ENCODE results near the gene HK3. TPM values are rescaled to one million over a fixed set of nuclear protein-coding genes. Genes with fewer than 3 reads are reported as not detected.

The HK3 gene
- total and polyA plus RNA-seq, 3 experiments from 2014 or later: 1.3 to 1.5 TPM; not detected in 1

GRCh38 chr5:176851380-176851779, 47.8 kb downstream of the HK3 start:
- no peak overlapping the region for H3K4me3 ChIP-seq (ENCODE audit: low read length)
- H3K27me3 Mint-ChIP-seq: peaks cover 8 to 41% of the 10 kb centered on the region in 2 donors
- H3K27ac ChIP-seq (ENCODE audit: low read depth, low read length): no peak overlapping the region
- H3K9me3 ChIP-seq (ENCODE audit: low read length): no peaks in the 10 kb centered on the region
- no peak overlapping the region for H3K27ac Mint-ChIP-seq
- H3K36me3 ChIP-seq (ENCODE audit: insufficient read depth, low read length): no peaks in the 10 kb centered on the region
- no peaks in the 10 kb centered on the region for H3K4me1 Mint-ChIP-seq
- H3K27me3 ChIP-seq (ENCODE audit: insufficient read depth, low read length, poor library complexity, severe bottlenecking): no peaks in the 10 kb centered on the region
- ChIA-PET CTCF (no interaction called here), POLR2A (no interaction called here)
- no peaks in the 10 kb centered on the region for H3K4me1 ChIP-seq (ENCODE audit: insufficient read depth, low read length)
- no peak for DNase-seq
- no peak overlapping the region for H3K4me3 Mint-ChIP-seq
- peaks cover 0 to 1% (median 0%) of the 10 kb centered on the region in 5 donors for H3K9me3 Mint-ChIP-seq
- peaks cover 0 to 2% (median 0%) of the 10 kb centered on the region in 3 donors for H3K36me3 Mint-ChIP-seq

GRCh38 chr5:176850371-176851245, 48.5 kb downstream of the HK3 start:
- ChIA-PET POLR2A (no interaction called here), CTCF (no interaction called here)
- Mint-ChIP-seq H3K27ac (peak overlapping the region in 1 of 8 donors; percentile 83), H3K9me3 (peaks cover 0 to 1% (median 0%) of the 10 kb centered on the region in 5 donors), H3K4me3 (no peak overlapping the region), H3K36me3 (peaks cover 0 to 2% (median 0%) of the 10 kb centered on the region in 3 donors), H3K27me3 (peaks cover 11 to 47% of the 10 kb centered on the region in 2 donors), H3K4me1 (no peaks in the 10 kb centered on the region)
- Histone ChIP-seq H3K36me3 (ENCODE audit: insufficient read depth, low read length) (no peaks in the 10 kb centered on the region), H3K4me1 (ENCODE audit: insufficient read depth, low read length) (no peaks in the 10 kb centered on the region), H3K27ac (ENCODE audit: low read depth, low read length) (no peak overlapping the region), H3K4me3 (ENCODE audit: low read length) (no peak overlapping the region), H3K9me3 (ENCODE audit: low read length) (no peaks in the 10 kb centered on the region), H3K27me3 (ENCODE audit: insufficient read depth, low read length, poor library complexity, severe bottlenecking) (no peaks in the 10 kb centered on the region)
- DNase-seq: no peak

GRCh38 chr5:176849611-176850227, 49.4 kb downstream of the HK3 start:
- Mint-ChIP-seq H3K4me3 (no peak overlapping the region), H3K9me3 (peaks cover 0 to 1% (median 0%) of the 10 kb centered on the region in 5 donors), H3K27me3 (peaks cover 11 to 48% of the 10 kb centered on the region in 2 donors), H3K36me3 (peaks cover 0 to 2% (median 0%) of the 10 kb centered on the region in 3 donors), H3K27ac (no peak overlapping the region), H3K4me1 (no peaks in the 10 kb centered on the region)
- Histone ChIP-seq H3K9me3 (ENCODE audit: low read length) (no peaks in the 10 kb centered on the region), H3K4me1 (ENCODE audit: insufficient read depth, low read length) (no peaks in the 10 kb centered on the region), H3K4me3 (ENCODE audit: low read length) (no peak overlapping the region), H3K27ac (ENCODE audit: low read depth, low read length) (no peak overlapping the region), H3K27me3 (ENCODE audit: insufficient read depth, low read length, poor library complexity, severe bottlenecking) (no peaks in the 10 kb centered on the region), H3K36me3 (ENCODE audit: insufficient read depth, low read length) (no peaks in the 10 kb centered on the region)
- ChIA-PET CTCF (no interaction called here), POLR2A (no interaction called here)
- no peak for DNase-seq

GRCh38 chr5:176848651-176849050, 50.5 kb downstream of the HK3 start:
- Mint-ChIP-seq H3K36me3 (peaks cover 0 to 2% (median 0%) of the 10 kb centered on the region in 3 donors), H3K27ac (no peak overlapping the region), H3K27me3 (peaks cover 14 to 52% of the 10 kb centered on the region in 2 donors), H3K4me1 (no peaks in the 10 kb centered on the region), H3K4me3 (no peak overlapping the region), H3K9me3 (peaks cover 0 to 1% (median 0%) of the 10 kb centered on the region in 5 donors)
- Histone ChIP-seq H3K27ac (ENCODE audit: low read depth, low read length) (no peak overlapping the region), H3K36me3 (ENCODE audit: insufficient read depth, low read length) (no peaks in the 10 kb centered on the region), H3K9me3 (ENCODE audit: low read length) (no peaks in the 10 kb centered on the region), H3K27me3 (ENCODE audit: insufficient read depth, low read length, poor library complexity, severe bottlenecking) (no peaks in the 10 kb centered on the region), H3K4me1 (ENCODE audit: insufficient read depth, low read length) (no peaks in the 10 kb centered on the region), H3K4me3 (ENCODE audit: low read length) (no peak overlapping the region)
- no peak for DNase-seq
- ChIA-PET POLR2A (no interaction called here), CTCF (no interaction called here)

- peaks cover 0 to 2% (median 0%) of the 10 kb centered on the region in 3 donors for H3K36me3 Mint-ChIP-seq
- no peaks in the 10 kb centered on the region for H3K4me1 Mint-ChIP-seq
- H3K4me3 Mint-ChIP-seq: no peak overlapping the region
- no peak overlapping the region for H3K4me3 ChIP-seq (ENCODE audit: low read length)
- no peak for DNase-seq
- H3K4me1 ChIP-seq (ENCODE audit: insufficient read depth, low read length): no peaks in the 10 kb centered on the region
- peaks cover 0 to 1% (median 0%) of the 10 kb centered on the region in 5 donors for H3K9me3 Mint-ChIP-seq
- POLR2A ChIA-PET: no interaction called here
- no peaks in the 10 kb centered on the region for H3K36me3 ChIP-seq (ENCODE audit: insufficient read depth, low read length)
- H3K27me3 ChIP-seq (ENCODE audit: insufficient read depth, low read length, poor library complexity, severe bottlenecking): no peaks in the 10 kb centered on the region
- H3K9me3 ChIP-seq (ENCODE audit: low read length): no peaks in the 10 kb centered on the region
- CTCF ChIA-PET: no interaction called here
- H3K27ac ChIP-seq (ENCODE audit: low read depth, low read length): no peak overlapping the region
- H3K27me3 Mint-ChIP-seq: peaks cover 14 to 56% of the 10 kb centered on the region in 2 donors
- no peak overlapping the region for H3K27ac Mint-ChIP-seq
Observed at GRCh38 chr5:176847726-176848290, 51.3 kb downstream of the HK3 start.

- no peaks in the 10 kb centered on the region for H3K36me3 ChIP-seq (ENCODE audit: insufficient read depth, low read length)
- DNase-seq: no peak
- Mint-ChIP-seq H3K4me1 (no peaks in the 10 kb centered on the region), H3K9me3 (peaks cover 0 to 1% (median 0%) of the 10 kb centered on the region in 5 donors), H3K36me3 (no peaks in the 10 kb centered on the region), H3K27me3 (peaks cover 14 to 56% of the 10 kb centered on the region in 2 donors), H3K27ac (no peak overlapping the region), H3K4me3 (no peak overlapping the region)
- H3K4me3 ChIP-seq (ENCODE audit: low read length): no peak overlapping the region
- H3K9me3 ChIP-seq (ENCODE audit: low read length): no peaks in the 10 kb centered on the region
- H3K27me3 ChIP-seq (ENCODE audit: insufficient read depth, low read length, poor library complexity, severe bottlenecking): no peaks in the 10 kb centered on the region
- H3K27ac ChIP-seq (ENCODE audit: low read depth, low read length): no peak overlapping the region
- no peaks in the 10 kb centered on the region for H3K4me1 ChIP-seq (ENCODE audit: insufficient read depth, low read length)
- ChIA-PET CTCF (no interaction called here), POLR2A (no interaction called here)
Observed at GRCh38 chr5:176847148-176847547, 52.0 kb downstream of the HK3 start.

GRCh38 chr5:176846335-176847140, 52.6 kb downstream of the HK3 start:
- Histone ChIP-seq H3K4me3 (ENCODE audit: low read length) (no peak overlapping the region), H3K9me3 (ENCODE audit: low read length) (no peaks in the 10 kb centered on the region), H3K27ac (ENCODE audit: low read depth, low read length) (no peak overlapping the region), H3K27me3 (ENCODE audit: insufficient read depth, low read length, poor library complexity, severe bottlenecking) (no peaks in the 10 kb centered on the region), H3K4me1 (ENCODE audit: insufficient read depth, low read length) (no peaks in the 10 kb centered on the region), H3K36me3 (ENCODE audit: insufficient read depth, low read length) (no peaks in the 10 kb centered on the region)
- Mint-ChIP-seq H3K4me3 (no peak overlapping the region), H3K4me1 (no peaks in the 10 kb centered on the region), H3K27me3 (peaks cover 15 to 58% of the 10 kb centered on the region in 2 donors), H3K9me3 (peaks cover 0 to 1% (median 0%) of the 10 kb centered on the region in 5 donors), H3K36me3 (no peaks in the 10 kb centered on the region), H3K27ac (peak overlapping the region in 1 of 8 donors; percentile 50)
- ChIA-PET CTCF (no interaction called here), POLR2A (no interaction called here)
- DNase-seq: no peak

Measured in CD8-positive, alpha-beta memory T cell (primary cell).